ENCODE results near the gene OR2T8.

Gene OR2T8

DNA sequence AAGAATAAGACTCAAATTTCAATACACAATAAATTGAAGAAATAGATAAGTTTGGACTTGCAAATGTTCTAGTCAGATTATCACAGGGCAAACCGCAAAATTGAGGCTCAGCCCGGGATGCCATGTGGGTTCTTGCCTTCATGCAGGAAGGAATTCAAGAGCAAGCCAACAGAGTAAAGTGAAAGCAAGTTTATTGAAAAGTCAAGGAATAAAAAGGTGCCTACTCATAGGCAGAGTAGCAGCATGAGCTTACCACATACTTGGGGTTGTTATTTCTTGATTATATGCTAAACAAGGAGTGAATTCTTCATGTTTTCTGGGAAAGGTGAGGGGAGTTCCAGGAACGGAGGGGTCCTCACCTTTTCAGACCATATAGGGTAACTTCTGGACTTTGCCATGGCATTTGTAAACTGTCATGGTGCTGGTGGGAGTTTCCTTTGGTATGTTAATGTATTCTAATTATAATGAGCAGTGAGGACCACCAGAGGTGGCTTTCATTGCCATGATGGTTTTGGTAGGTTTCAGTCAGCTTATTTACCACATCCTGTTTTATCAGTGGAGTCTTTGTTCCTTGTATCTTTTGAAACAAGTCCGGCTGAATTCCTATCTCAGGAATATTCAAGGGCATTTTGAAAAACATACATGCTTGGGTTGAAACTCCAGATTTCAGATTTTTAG lies 43.0 kb downstream of the OR2T8 start:
- no peak for DNase-seq

DNA sequence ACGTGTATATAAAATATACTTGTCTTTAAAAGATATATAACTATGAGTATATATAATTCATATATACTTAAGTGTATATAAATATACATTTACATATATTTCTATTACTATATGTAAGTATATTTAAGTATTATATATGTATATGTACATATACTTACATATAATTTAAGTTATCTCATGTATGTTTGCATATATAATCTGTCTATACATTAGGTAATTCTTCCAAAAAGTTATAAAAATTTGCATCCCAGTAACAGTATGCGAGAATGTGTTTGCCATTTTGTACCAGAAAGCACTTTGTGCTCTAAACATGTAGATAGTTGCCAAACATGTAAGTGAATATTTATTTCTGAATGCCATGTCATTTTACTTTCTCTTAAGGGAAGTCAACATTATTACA lies 44.9 kb downstream of the OR2T8 start, which contains the start of gene OR2AK2:
TSS of gene OR2AK2 (plus strand) at position 301 of the 400 bp plus-strand sequence. CDS start 144 bp downstream, outside the sequence.
- DNase-seq, result no peak

DNA sequence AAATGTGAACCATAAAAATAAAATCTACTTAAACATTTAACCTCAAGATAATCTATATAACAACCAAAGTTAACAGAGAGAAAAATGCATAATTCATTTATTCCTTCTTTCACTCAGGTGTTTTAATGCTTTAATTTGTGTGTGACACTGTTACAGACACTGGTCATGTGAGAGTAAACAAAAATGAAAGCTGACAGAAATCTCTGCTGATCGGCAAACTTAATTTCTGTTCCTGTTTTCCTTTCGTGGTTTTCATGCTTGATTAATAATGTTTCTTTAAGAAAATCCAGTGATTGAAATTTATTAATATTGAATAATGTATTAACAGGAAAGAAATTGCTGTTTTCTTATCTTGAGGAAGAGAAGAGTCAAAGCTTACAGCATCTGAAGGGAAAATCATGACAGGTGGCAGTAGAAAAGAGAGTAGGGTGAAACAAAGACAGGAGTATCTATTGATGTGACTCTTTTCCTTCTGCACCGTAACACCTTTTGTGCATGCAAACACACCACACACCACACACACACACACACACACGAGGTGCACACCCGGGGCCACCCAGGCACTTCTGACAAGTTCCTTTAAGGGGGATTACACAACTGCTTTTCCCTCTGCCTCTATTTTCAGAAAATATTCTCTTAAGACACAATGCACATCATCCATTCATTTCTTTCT lies 46.6 kb downstream of the OR2T8 start:
- no peak for DNase-seq

Data from activated effector memory CD4-positive, alpha-beta T cell treated with anti-CD3 and anti-CD28 coated beads, Interleukin-2, amount 50 U/mL, for 16 hours (primary cell).